ENCODE measurements around the gene CT45A8. TPM values are rescaled to one million over a fixed set of nuclear protein-coding genes. Genes with fewer than 3 reads are reported as not detected.
"Not testable (repeated sequence)": the region's sequence is repeated elsewhere in the genome, so short reads cannot be mapped to it uniquely, and the experiment has no call there.

Gene CT45A8
- total RNA-seq, 1 experiment from 2014 or later = not detected

- H3K4me2 ChIP-seq; H3K9me3 ChIP-seq (ENCODE audit: insufficient read depth, low read depth); H3K36me3 ChIP-seq (ENCODE audit: low read depth); H3K27ac ChIP-seq; H4K20me1 ChIP-seq (ENCODE audit: insufficient read depth); H3K27me3 ChIP-seq (ENCODE audit: insufficient read depth, low read depth); H3F3A ChIP-seq (ENCODE audit: insufficient read depth, low read depth); H3K4me1 ChIP-seq (replicated peaks; ENCODE audit: insufficient read depth); H3K9me2 ChIP-seq (ENCODE audit: insufficient read depth); POLR2A ChIA-PET (ENCODE audit: unreplicated experiment); DNase-seq; H2AFZ ChIP-seq; H3K4me3 ChIP-seq; intact Hi-C loops (cut with micrococcal nuclease; ENCODE audit: unreplicated experiment); H3K79me2 ChIP-seq (ENCODE audit: low read depth); CTCF ChIA-PET; BruUV-seq (replicated peaks): not testable (repeated sequence)
Measured at GRCh38 chrX:135819912-135820311, 34.4 kb downstream of the CT45A8 start, which contains the start of gene CT45A2. Gene CT45A2 (minus strand): TSS chrX:135820012. CDS start chrX:135816265, 3,747 bp downstream.

GRCh38 chrX:135802687-135803086 is 51.7 kb downstream of the CT45A8 start, which contains the start of gene CT45A6:
Gene CT45A6 (minus strand): TSS chrX:135802787. CDS start chrX:135798993, 3,794 bp downstream.
- DNase-seq; H3K4me2 ChIP-seq; H3K4me3 ChIP-seq; H3K9me2 ChIP-seq (ENCODE audit: insufficient read depth); H3K27me3 ChIP-seq (ENCODE audit: insufficient read depth, low read depth); H3F3A ChIP-seq (ENCODE audit: insufficient read depth, low read depth); intact Hi-C loops (cut with micrococcal nuclease; ENCODE audit: unreplicated experiment); H3K27ac ChIP-seq; H3K4me1 ChIP-seq (replicated peaks; ENCODE audit: insufficient read depth); BruUV-seq (replicated peaks); CTCF ChIA-PET; H4K20me1 ChIP-seq (ENCODE audit: insufficient read depth); H3K9me3 ChIP-seq (ENCODE audit: insufficient read depth, low read depth); H2AFZ ChIP-seq; H3K79me2 ChIP-seq (ENCODE audit: low read depth); POLR2A ChIA-PET (ENCODE audit: unreplicated experiment); H3K36me3 ChIP-seq (ENCODE audit: low read depth): not testable (repeated sequence)

Other genes starting within 250 kb of the CT45A8 start
- not detected in 2 replicates for gene CT45A1, start 140.9 kb downstream of the CT45A8 start, total RNA-seq (2021)
- gene CT45A3, start 86.3 kb downstream of the CT45A8 start, total RNA-seq (2021) = not detected in 2 replicates
- gene CT45A5, start 69.0 kb downstream of the CT45A8 start, total RNA-seq (2021) = not detected in 2 replicates
- gene CT45A6, start 51.8 kb downstream of the CT45A8 start, total RNA-seq (2021) = not detected in 2 replicates
- not detected in 2 replicates for gene CT45A2, start 34.5 kb downstream of the CT45A8 start, total RNA-seq (2021)
- gene CT45A7, start 17.3 kb downstream of the CT45A8 start, total RNA-seq (2021) = not detected in 2 replicates
- not detected in 2 replicates for gene CT45A9, start 17.3 kb upstream of the CT45A8 start, total RNA-seq (2021)
- not detected in 2 replicates for gene CT45A10, start 38.9 kb upstream of the CT45A8 start, total RNA-seq (2021)
- gene SAGE1, start 39.2 kb upstream of the CT45A8 start, total RNA-seq (2021) = not detected in 2 replicates
- 23.7 and 26.2 TPM in 2 replicates for gene MMGT1, start 119.5 kb upstream of the CT45A8 start, total RNA-seq (2021)
- 14.8 and 16.5 TPM in 2 replicates for gene SLC9A6, start 130.9 kb upstream of the CT45A8 start, total RNA-seq (2021)

Measured in PC-9 (cell line).